Glutamatergic neuron (in vitro differentiated cells): ENCODE results near the gene ANXA7. TPM values are rescaled to one million over a fixed set of nuclear protein-coding genes. Genes with fewer than 3 reads are reported as not detected.

Source experiments
- DNase-seq: peaks from one replicate; pipeline ENCODE4 v3.0.0; 2022
- H3K27ac Mint-ChIP-seq: one replicate; pipeline ENCODE4 v1.8.0; 2020; ENCODE audit warnings: mild to moderate bottlenecking, mixed read lengths, inconsistent platforms; ENCODE audit not compliant: unreplicated experiment
- H3K27me3 Mint-ChIP-seq: one replicate; pipeline ENCODE4 v1.8.0; 2020; ENCODE audit warnings: mild to moderate bottlenecking, moderate library complexity, mixed read lengths, inconsistent platforms; ENCODE audit not compliant: unreplicated experiment
- H3K36me3 Mint-ChIP-seq: one replicate; pipeline ENCODE4 v1.8.0; 2020; ENCODE audit warnings: mild to moderate bottlenecking, mixed read lengths, inconsistent platforms; ENCODE audit not compliant: unreplicated experiment
- H3K4me1 Mint-ChIP-seq: one replicate; pipeline ENCODE4 v1.8.0; 2020; ENCODE audit warnings: mild to moderate bottlenecking, low read depth, mixed read lengths, inconsistent platforms; ENCODE audit not compliant: unreplicated experiment
- H3K4me3 Mint-ChIP-seq: one replicate; pipeline ENCODE4 v1.8.0; 2020; ENCODE audit warnings: mild to moderate bottlenecking, mixed read lengths, inconsistent platforms; ENCODE audit not compliant: unreplicated experiment
- H3K9me3 Mint-ChIP-seq: one replicate; pipeline ENCODE4 v1.8.0; 2020; ENCODE audit warnings: mild to moderate bottlenecking, moderate library complexity, mixed read lengths, inconsistent platforms; ENCODE audit not compliant: unreplicated experiment
- long read RNA-seq: library from polyadenylated mRNA; unstranded; transcript quantifications from one replicate; pipeline ENCODE4 v2.0.0, GENCODE V29; 2020; ENCODE audit not compliant: unreplicated experiment
- total RNA-seq: library from RNA; stranded (reverse); fragmentation: NEBNext Ultra II Directional; extraction: Animal tissue kit (Norgen Biotek cat#: 25700); gene quantifications from one replicate; pipeline ENCODE4 v1.2.1, GENCODE V29; 2021; ENCODE audit not compliant: unreplicated experiment
- TF ChIP-seq, protein P1 (sequence below): fragments of 200-600 bp; sonication (generic); IDR thresholded peaks from one replicate; pipeline ENCODE4 v1.5.0; 2021; ENCODE audit not compliant: partially characterized antibody, unreplicated experiment

Gene ANXA7
- total RNA-seq: 35.9 TPM
- long read RNA-seq, transcript ANXA7-201 (14 exons, 2,174 nt): minor isoform, 5 of 65 reads
- long read RNA-seq, transcript ANXA7-202 (13 exons, 2,452 nt): major isoform, 40 of 65 reads
- long read RNA-seq, partial matches to known transcripts: 12 of 65 reads
- long read RNA-seq, other reads (novel, unspliced or antisense): 8 of 65 reads

DNA sequence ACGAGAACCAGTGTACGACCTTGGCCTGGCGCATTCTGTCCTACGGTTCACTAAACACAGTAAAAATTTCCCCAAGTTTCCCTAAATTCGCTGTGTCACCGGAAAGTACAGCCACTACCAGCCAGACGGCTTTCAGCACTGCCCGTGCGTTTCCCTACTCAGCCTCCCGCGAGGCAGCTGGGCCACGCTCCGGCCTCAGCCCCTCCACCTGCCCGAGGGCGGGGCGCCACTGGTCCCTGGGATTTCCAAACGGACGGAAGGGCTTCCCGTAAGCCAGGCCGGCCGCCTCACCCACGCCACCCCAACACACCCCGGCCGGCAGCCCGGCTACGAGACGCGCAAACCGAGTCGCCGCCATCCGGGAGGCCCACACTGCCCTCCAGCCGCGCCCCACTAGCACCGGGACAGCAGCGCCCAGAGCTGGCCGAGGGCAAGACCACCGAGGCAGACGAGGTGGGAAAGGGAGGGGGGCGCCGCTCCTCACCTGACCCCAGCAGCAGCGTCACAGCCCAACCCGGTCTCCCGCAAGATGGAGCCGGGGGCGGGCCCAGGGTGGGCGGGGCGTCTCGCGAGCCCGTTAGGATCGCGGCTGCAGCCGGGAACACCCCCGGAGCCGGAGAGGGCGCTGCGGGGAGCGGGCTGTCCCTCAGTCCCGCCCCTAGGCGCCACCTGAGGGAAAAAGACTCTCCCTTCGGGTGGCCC is at the start of gene ANXA7:
TSS of gene ANXA7 (minus strand) at position 531 of the 702 bp plus-strand sequence. CDS start 13,202 bp downstream, outside the sequence.
- Mint-ChIP-seq H3K27ac (peak within 1 kb of the TSS; percentile 94), H3K4me1 (peaks cover 22% of the 10 kb centered on the region), H3K27me3 (peaks cover 2% of the 10 kb centered on the region), H3K9me3 (peaks cover 4% of the 10 kb centered on the region), H3K36me3 (no peaks in the 10 kb centered on the region), H3K4me3 (peak within 1 kb of the TSS; percentile 93)
- TF ChIP-seq, protein P1, sequence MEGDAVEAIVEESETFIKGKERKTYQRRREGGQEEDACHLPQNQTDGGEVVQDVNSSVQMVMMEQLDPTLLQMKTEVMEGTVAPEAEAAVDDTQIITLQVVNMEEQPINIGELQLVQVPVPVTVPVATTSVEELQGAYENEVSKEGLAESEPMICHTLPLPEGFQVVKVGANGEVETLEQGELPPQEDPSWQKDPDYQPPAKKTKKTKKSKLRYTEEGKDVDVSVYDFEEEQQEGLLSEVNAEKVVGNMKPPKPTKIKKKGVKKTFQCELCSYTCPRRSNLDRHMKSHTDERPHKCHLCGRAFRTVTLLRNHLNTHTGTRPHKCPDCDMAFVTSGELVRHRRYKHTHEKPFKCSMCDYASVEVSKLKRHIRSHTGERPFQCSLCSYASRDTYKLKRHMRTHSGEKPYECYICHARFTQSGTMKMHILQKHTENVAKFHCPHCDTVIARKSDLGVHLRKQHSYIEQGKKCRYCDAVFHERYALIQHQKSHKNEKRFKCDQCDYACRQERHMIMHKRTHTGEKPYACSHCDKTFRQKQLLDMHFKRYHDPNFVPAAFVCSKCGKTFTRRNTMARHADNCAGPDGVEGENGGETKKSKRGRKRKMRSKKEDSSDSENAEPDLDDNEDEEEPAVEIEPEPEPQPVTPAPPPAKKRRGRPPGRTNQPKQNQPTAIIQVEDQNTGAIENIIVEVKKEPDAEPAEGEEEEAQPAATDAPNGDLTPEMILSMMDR: no peak
- peak; percentile 98 for DNase-seq

DNA sequence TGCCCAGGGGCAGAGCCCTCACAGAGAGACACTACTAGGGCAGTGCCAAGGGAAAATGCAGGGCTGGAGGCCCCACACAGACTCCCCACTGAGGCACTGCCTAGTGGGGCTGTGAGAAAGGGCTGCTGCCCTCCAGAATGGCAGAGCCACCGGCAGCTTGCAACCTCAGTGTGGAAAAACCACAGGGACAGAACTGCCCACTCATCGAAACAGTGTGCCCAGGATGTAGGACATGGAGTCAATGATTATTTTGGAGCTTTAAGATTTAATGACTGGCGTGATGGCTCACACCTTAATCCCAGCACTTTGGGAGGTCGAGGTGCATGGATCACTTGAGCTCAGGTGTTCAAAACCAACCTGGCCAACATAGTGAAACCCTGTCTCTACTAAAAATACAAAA is 47.0 kb upstream of the ANXA7 start:
- no peaks in the 10 kb centered on the region for H3K4me1 Mint-ChIP-seq
- H3K36me3 Mint-ChIP-seq: peaks cover 4% of the 10 kb centered on the region
- H3K9me3 Mint-ChIP-seq: peaks cover 2% of the 10 kb centered on the region
- no peak for DNase-seq
- TF ChIP-seq, protein P1: no peak
- H3K27ac Mint-ChIP-seq: no peak overlapping the region
- H3K4me3 Mint-ChIP-seq: no peak overlapping the region
- no peaks in the 10 kb centered on the region for H3K27me3 Mint-ChIP-seq

DNA sequence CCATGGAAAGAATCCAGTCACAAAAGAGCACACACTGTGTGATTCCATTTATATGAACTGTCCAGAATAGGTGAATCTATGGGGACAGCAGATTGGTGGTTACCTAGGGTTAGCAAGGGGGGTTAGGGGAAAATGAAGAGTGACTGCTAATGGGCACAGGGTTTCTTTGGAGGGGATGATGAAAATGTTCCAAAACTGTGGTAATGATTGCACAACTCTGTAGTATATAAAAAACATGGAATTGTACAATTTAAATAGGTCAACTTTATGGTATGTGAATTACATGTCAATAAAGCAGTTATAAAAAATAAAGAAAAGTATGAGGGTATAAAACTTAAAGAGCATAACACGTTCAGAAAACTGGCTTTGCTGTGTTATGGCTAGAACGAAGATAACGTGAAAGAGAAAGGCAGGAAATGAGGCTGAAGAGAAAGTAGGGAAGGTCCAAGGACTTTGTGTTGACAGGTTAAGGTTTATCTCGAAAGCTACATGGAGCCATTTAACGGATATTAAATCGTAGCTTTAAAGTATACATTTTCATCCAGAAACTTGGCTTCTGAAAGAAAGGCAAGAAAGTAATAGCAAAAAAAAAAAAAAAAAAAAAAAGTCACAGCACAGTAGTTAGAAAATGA is 45.9 kb upstream of the ANXA7 start:
- Mint-ChIP-seq H3K27me3 (no peaks in the 10 kb centered on the region), H3K4me3 (no peak overlapping the region), H3K4me1 (no peaks in the 10 kb centered on the region), H3K9me3 (peaks cover 2% of the 10 kb centered on the region), H3K27ac (no peak overlapping the region), H3K36me3 (peaks cover 4% of the 10 kb centered on the region)
- no peak for DNase-seq
- TF ChIP-seq, protein P1: no peak

DNA sequence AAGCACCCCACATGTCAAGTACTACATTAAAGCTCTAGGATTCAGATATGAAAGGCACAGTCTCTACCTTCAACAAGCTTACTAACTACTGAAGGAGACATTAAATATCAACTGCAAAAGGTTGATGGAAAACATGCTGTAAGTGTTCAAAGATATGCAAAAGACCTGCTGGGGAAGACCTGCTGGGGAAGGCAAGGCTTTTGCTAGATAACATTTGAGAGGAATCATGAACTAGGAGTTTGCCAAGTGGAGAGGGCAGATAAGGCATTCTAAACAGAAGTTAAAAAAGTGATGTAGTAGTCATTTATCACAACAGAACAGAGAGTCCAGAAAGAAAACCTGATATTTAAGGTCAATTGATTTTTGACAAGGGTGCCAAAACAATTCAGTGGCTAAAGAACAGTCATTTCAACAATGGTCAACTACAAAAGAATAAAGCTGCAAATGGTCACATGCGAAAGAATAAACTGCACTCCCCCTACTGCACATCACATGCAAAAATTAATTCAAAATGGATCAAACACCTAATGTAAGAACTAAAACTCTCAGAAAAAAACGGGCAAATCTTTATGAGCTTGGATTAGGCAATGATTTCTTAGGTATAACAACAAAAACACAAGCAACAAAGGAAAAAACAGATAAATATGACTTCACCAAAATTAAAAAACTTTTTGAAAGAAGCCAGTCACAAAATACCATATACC is 42.5 kb upstream of the ANXA7 start:
- H3K27ac Mint-ChIP-seq: no peak overlapping the region
- no peak for DNase-seq
- no peaks in the 10 kb centered on the region for H3K36me3 Mint-ChIP-seq
- TF ChIP-seq, protein P1: no peak
- H3K9me3 Mint-ChIP-seq: peaks cover 2% of the 10 kb centered on the region
- no peak overlapping the region for H3K4me3 Mint-ChIP-seq
- no peaks in the 10 kb centered on the region for H3K27me3 Mint-ChIP-seq
- H3K4me1 Mint-ChIP-seq: no peaks in the 10 kb centered on the region
